HEK293 (cell line): ENCODE data around the gene WDR45B.

Source experiments
- BCL6B ChIP-seq: fragments of 450-650 bp; formaldehyde crosslinking; IDR thresholded peaks from 2 replicates; pipeline ENCODE4 v1.5.1; 2017; ENCODE audit warnings: missing biosample characterization, missing genetic modification characterization
- CTCF ChIP-seq: fragments of 450-650 bp; formaldehyde crosslinking; IDR thresholded peaks from 2 replicates; pipeline ENCODE4 v1.5.1; 2016; ENCODE audit warnings: missing biosample characterization, missing genetic modification characterization
- INSM2 ChIP-seq: fragments of 450-650 bp; formaldehyde crosslinking; IDR thresholded peaks from 2 replicates; pipeline ENCODE4 v1.5.1; 2016; ENCODE audit warnings: missing biosample characterization, missing genetic modification characterization
- TRIM28 ChIP-seq: IDR thresholded peaks from 2 replicates; pipeline ENCODE4 v1.6.1; 2011; ENCODE audit warnings: low read length, control low read depth, borderline replicate concordance
- YY1 ChIP-seq: fragments of 450-650 bp; formaldehyde crosslinking; IDR thresholded peaks from 2 replicates; pipeline ENCODE4 v1.5.1; 2018; ENCODE audit warnings: missing biosample characterization, missing genetic modification characterization
- ZNF16 ChIP-seq: fragments of 450-650 bp; formaldehyde crosslinking; IDR thresholded peaks from 2 replicates; pipeline ENCODE4 v1.5.1; 2016; ENCODE audit warnings: low read depth, missing biosample characterization, missing genetic modification characterization
- ZNF239 ChIP-seq: fragments of 450-650 bp; formaldehyde crosslinking; IDR thresholded peaks from 2 replicates; pipeline ENCODE4 v1.5.1; 2016; ENCODE audit warnings: missing biosample characterization, missing genetic modification characterization
- ZNF24 ChIP-seq: fragments of 450-650 bp; formaldehyde crosslinking; IDR thresholded peaks from 2 replicates; pipeline ENCODE4 v1.5.1; 2016; ENCODE audit warnings: missing biosample characterization, missing genetic modification characterization
- ZNF600 ChIP-seq: fragments of 450-650 bp; formaldehyde crosslinking; IDR thresholded peaks from 2 replicates; pipeline ENCODE4 v1.5.1; 2016; ENCODE audit warnings: missing biosample characterization, missing genetic modification characterization
- ZNF629 ChIP-seq: fragments of 450-650 bp; formaldehyde crosslinking; IDR thresholded peaks from 2 replicates; pipeline ENCODE4 v1.5.1; 2017; ENCODE audit warnings: missing biosample characterization, missing genetic modification characterization
- ZNF645 ChIP-seq: fragments of 450-650 bp; formaldehyde crosslinking; IDR thresholded peaks from 2 replicates; pipeline ENCODE4; 2016; ENCODE audit warnings: missing biosample characterization, missing genetic modification characterization
- ZNF768 ChIP-seq: fragments of 450-650 bp; formaldehyde crosslinking; IDR thresholded peaks from 2 replicates; pipeline ENCODE4 v1.5.1; 2018; ENCODE audit warnings: missing biosample characterization, mild to moderate bottlenecking, missing genetic modification characterization
- ZSCAN16 ChIP-seq: fragments of 450-650 bp; formaldehyde crosslinking; IDR thresholded peaks from 2 replicates; pipeline ENCODE4 v1.5.1; 2016; ENCODE audit warnings: missing biosample characterization, missing genetic modification characterization

GRCh38 chr17:82592289-82592766, 55.9 kb downstream of the WDR45B start:
- TF ChIP-seq CTCF = no peak
- no peak for TF ChIP-seq BCL6B (tag by site-specific recombination)
- no peak for TF ChIP-seq ZNF16
- no peak for TF ChIP-seq ZNF24 (tag by site-specific recombination)
- TF ChIP-seq ZNF645 (tag by site-specific recombination) = no peak
- no peak for TF ChIP-seq ZSCAN16 (tag by site-specific recombination)
- TF ChIP-seq INSM2 (tag by site-specific recombination) = no peak
- TF ChIP-seq ZNF629 (tag by site-specific recombination) = no peak
- no peak for TF ChIP-seq TRIM28
- no peak for TF ChIP-seq ZNF768
- TF ChIP-seq ZNF239 (tag by site-specific recombination) = no peak
- no peak for TF ChIP-seq ZNF600
- no peak for TF ChIP-seq YY1 (tag by site-specific recombination)
